Gastrocnemius medialis (tissue), 4 donors: ENCODE measurements around the gene SPIRE1. TPM values are rescaled to one million over a fixed set of nuclear protein-coding genes. Genes with fewer than 3 reads are reported as not detected.

Experiments
- ATAC-seq, 2 donors: fragments of 150-250 bp; one replicate each; pipeline ENCODE4 v1.9.1; 2016
- DNase-seq, 2 donors: peaks; one replicate each; pipeline ENCODE4 v3.0.0-alpha.2; 2019
- H3K27ac ChIP-seq, 4 donors: fragments of 200-600 bp; sonication (generic); 1 replicate in 1 of 4; 2 replicates in 3 of 4; pipeline ENCODE4 v1.5.1; 2016 to 2018; ENCODE audit warnings: mild to moderate bottlenecking in 2 of 4, moderate library complexity in 1 of 4
- H3K27me3 ChIP-seq, 3 donors: fragments of 200-600 bp; sonication (generic) in 2 of 3; 1 replicate in 1 of 3; 2 replicates in 2 of 3; pipeline versions ENCODE4 v1.5.1 to v1.6.0; 2016 to 2019; ENCODE audit warnings: mild to moderate bottlenecking in 1 of 3, moderate library complexity in 1 of 3
- H3K36me3 ChIP-seq, 2 donors: fragments of 200-600 bp; sonication (generic) in 1 of 2; one replicate each; pipeline ENCODE4 v1.5.1; 2017 to 2018
- H3K4me1 ChIP-seq, 2 donors: fragments of 200-600 bp; sonication (generic) in 1 of 2; one replicate each; pipeline ENCODE4 v1.5.1; 2016 to 2017; ENCODE audit warnings: mild to moderate bottlenecking in 2 of 2
- H3K4me3 ChIP-seq, 4 donors: fragments of 200-600 bp; sonication (generic) in 3 of 4; 1 replicate in 1 of 4; 2 replicates in 3 of 4; pipeline ENCODE4 v1.5.1; 2016 to 2019; ENCODE audit warnings: mild to moderate bottlenecking in 2 of 4
- H3K9me3 ChIP-seq, 3 donors: fragments of 200-600 bp; sonication (generic) in 2 of 3; 1 replicate in 1 of 3; 2 replicates in 2 of 3; pipeline ENCODE4 v1.5.1; 2016 to 2019
- CTCF ChIP-seq, 5 experiments: fragments of 450-650 bp in 3 of 5; fragments of 200-600 bp in 2 of 5; sonication (generic) in 2 of 5; IDR thresholded peaks in 4 of 5; conservative IDR thresholded peaks in 1 of 5; 1 replicate in 4 of 5; 2 replicates in 1 of 5; pipeline ENCODE4 v1.5.1; 2016 to 2019; ENCODE audit warnings: antibody characterized with exemption in 5 of 5, mild to moderate bottlenecking in 3 of 5, moderate library complexity in 3 of 5
- POLR2A ChIP-seq, 2 donors: fragments of 450-650 bp; IDR thresholded peaks; one replicate each; pipeline ENCODE4 v1.6.1; 2017; ENCODE audit warnings: antibody characterized with exemption in 2 of 2, mild to moderate bottlenecking in 2 of 2, moderate library complexity in 2 of 2
- in situ Hi-C, 4 donors: fragments of 200-750 bp; cut with MboI; loops; one replicate each; pipeline versions ENCODE4 v1.15.0 to v1.8.0; 2017; ENCODE audit warnings: low sequenced_read_pairs in 4 of 4
- intact Hi-C: fragments of 100-400 bp; cut with DNase I; formaldehyde crosslinking; loops from one replicate; pipeline ENCODE4 v1.15.1; 2023; ENCODE audit warnings: low total_unique reads
- total RNA-seq, 4 donors: library from RNA; depleted of rRNA; stranded (reverse); fragments of >200 nt; gene quantifications; one replicate each; pipeline versions ENCODE4 v1.1.0 to v1.2.3, GENCODE V29; 2016

Gene SPIRE1
- total RNA-seq, 4 donors from 2014 or later = 48.3 to 82.7 (median 55.1) TPM

DNA sequence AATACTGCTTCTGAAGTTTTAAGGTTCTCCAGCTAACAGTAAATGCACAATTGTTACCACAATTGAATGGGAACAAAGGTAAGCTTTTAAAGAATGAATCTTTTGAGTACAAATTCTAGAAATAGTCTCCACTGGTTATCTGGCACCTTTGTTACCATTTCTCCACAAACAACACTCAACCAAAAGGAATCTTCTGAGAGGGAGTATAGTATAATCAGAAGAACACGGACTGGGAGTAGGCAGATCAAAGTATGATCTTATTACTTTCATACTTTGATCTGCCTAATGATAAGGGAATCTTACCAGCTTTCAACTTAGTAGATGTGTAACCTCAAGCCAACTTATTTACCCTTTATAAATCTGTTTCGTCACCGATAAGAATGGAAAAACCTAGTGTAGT lies 43.3 kb upstream of the SPIRE1 start:
- H3K9me3 ChIP-seq = no peaks in the 10 kb centered on the region
- in situ Hi-C loops = loop anchor here in 1 of 4 donors (25.0 kb wide), 1 partner anchor 1036 kb away; the partner anchor contains the start of genes FAM210A and RNMT

DNA sequence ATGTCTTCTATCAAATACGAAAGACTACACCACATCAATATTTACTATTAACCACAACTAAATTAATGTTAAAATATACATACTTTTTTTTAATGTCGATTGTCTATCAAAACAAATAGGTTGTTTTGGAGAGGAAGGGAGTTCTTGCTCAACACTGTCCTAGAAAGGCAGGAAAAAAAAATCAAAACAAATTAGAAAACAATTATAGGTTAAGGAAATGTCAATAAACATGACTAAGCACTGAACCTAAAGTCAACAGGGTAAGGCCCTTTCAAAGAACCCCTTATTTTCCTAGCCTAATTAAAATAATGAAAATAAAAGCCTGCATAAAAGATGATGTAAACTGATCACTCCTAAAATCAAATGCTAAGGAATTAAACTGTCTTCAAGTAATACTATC lies 41.8 kb upstream of the SPIRE1 start:
- intact Hi-C loops (loop anchor here (10.0 kb wide), 3 partner anchors 185 to 1025 kb away; partner anchors contain the start of genes FAM210A, PTPN2, RNMT and SEH1L), in situ Hi-C loops (loop anchor here in 1 of 4 donors (25.0 kb wide), 1 partner anchor 1038 kb away; the partner anchor contains the start of genes FAM210A and RNMT)
- no peaks in the 10 kb centered on the region for H3K9me3 ChIP-seq
- no peak for DNase-seq
- H3K4me3 ChIP-seq = no peak overlapping the region
- ATAC-seq = no peak
- peaks cover 0 to 24% of the 10 kb centered on the region in 2 donors for H3K36me3 ChIP-seq
- no peak overlapping the region for H3K27ac ChIP-seq
- no peaks in the 10 kb centered on the region for H3K27me3 ChIP-seq
- TF ChIP-seq POLR2A (IDR thresholded peaks at IDR 0.05) = no peak
- TF ChIP-seq CTCF (IDR thresholded peaks at IDR 0.05 in 4 of 5, conservative IDR thresholded peaks at IDR 0.05 in 1 of 5) = no peak
- peaks cover 26 to 28% of the 10 kb centered on the region in 2 donors for H3K4me1 ChIP-seq

More for the DNA sequence above, 43.3 kb upstream of the SPIRE1 start:
- Histone ChIP-seq H3K4me1 (peaks cover 28 to 29% of the 10 kb centered on the region in 2 donors), H3K27me3 (no peaks in the 10 kb centered on the region), H3K4me3 (peak overlapping the region in 3 of 4 donors; percentile 72 to 99 (median 90)), H3K27ac (peak overlapping the region in 3 of 4 donors; percentile 95 to 99 (median 99)), H3K36me3 (peaks cover 0 to 24% of the 10 kb centered on the region in 2 donors)
- no peak for DNase-seq
- intact Hi-C loops = loop anchor here (10.0 kb wide), 3 partner anchors 184 to 1024 kb away; partner anchors contain the start of genes FAM210A, PTPN2, RNMT and SEH1L
- ATAC-seq = no peak
- TF ChIP-seq POLR2A (IDR thresholded peaks at IDR 0.05) (no peak), CTCF (IDR thresholded peaks at IDR 0.05 in 4 of 5, conservative IDR thresholded peaks at IDR 0.05 in 1 of 5) (no peak)

DNA sequence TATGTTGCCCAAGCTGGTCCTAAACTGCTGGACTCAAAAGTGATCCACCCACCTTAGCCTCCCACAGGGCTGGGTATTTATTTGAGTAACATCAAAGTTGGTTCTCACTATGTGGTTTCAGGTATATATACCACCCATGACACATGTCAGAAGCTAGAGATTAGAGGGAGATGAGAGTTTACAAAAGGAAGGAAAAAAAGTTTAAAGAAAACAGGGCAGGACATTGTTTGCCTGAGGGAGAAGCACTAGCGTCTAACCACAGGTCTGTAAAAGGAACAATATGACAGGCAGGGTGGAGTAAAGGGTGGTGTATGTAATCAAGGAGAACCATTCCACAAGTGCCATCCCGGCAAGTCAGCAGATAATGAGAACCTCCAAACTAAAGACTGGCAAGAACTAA lies 36.1 kb upstream of the SPIRE1 start:
- intact Hi-C loops = no loop called here
- Histone ChIP-seq H3K27me3 (no peaks in the 10 kb centered on the region), H3K36me3 (peaks cover 0 to 27% of the 10 kb centered on the region in 2 donors), H3K4me1 (no peaks in the 10 kb centered on the region), H3K4me3 (no peak overlapping the region), H3K27ac (no peak overlapping the region), H3K9me3 (no peaks in the 10 kb centered on the region)
- in situ Hi-C loops = no loop called here
- no peak for TF ChIP-seq CTCF (IDR thresholded peaks at IDR 0.05 in 4 of 5, conservative IDR thresholded peaks at IDR 0.05 in 1 of 5)
- TF ChIP-seq POLR2A (IDR thresholded peaks at IDR 0.05) = no peak
- no peak for ATAC-seq
- no peak for DNase-seq

GRCh38 chr18:12692206-12692605 lies 34.3 kb upstream of the SPIRE1 start:
- ATAC-seq (no peak), DNase-seq (no peak)
- Histone ChIP-seq H3K36me3 (peaks cover 0 to 19% of the 10 kb centered on the region in 2 donors), H3K4me1 (no peaks in the 10 kb centered on the region), H3K27me3 (no peaks in the 10 kb centered on the region), H3K4me3 (no peak overlapping the region), H3K27ac (no peak overlapping the region), H3K9me3 (no peaks in the 10 kb centered on the region)
- TF ChIP-seq POLR2A (IDR thresholded peaks at IDR 0.05) (no peak), CTCF (IDR thresholded peaks at IDR 0.05 in 4 of 5, conservative IDR thresholded peaks at IDR 0.05 in 1 of 5) (no peak)
- in situ Hi-C loops = no loop called here
- intact Hi-C loops = no loop called here
